IMR-90 (cell line): ENCODE data around the gene PJA1.

Source experiments
- BHLHE40 ChIP-seq: fragments of 150-350 bp; IDR thresholded peaks from 2 replicates; pipeline ENCODE4 v1.6.1; 2016; ENCODE audit warnings: mild to moderate bottlenecking, low read depth, low read length
- CEBPB ChIP-seq: IDR thresholded peaks from 2 replicates; pipeline ENCODE4 v1.6.1; 2012; ENCODE audit warnings: low read depth, low read length, improper control_type of control experiment

DNA sequence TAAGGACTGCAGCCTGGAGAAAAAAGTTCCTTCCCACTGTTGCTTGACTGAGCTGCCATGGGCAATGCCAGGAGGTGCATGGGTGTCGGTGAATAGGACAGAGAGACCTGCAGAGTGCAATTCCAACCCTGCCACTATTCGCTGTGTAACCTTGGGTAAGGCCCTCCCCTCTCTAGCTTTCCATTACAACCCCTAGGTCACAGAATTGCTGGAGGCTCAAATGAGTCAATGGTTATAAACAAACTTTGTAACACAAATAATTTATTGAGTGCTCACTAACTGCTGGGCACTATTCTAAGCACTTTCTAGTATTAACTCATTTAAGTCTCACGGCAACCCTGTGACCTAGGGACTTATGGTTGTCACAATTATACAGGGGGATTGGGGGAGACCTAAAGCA lies 37.8 kb downstream of the PJA1 start:
- TF ChIP-seq CEBPB: no peak
- no peak for TF ChIP-seq BHLHE40
